GM19025 (cell line): Measurements from ENCODE around the gene FHIT.

Experiments used
- ATAC-seq: cut with Tn5 transposase; IDR thresholded peaks from one replicate; pipeline ENCODE4 v1.9.1; 2021; ENCODE audit warnings: mild to moderate bottlenecking, low read depth, moderate library complexity; ENCODE audit not compliant: unreplicated experiment

The FHIT gene

DNA sequence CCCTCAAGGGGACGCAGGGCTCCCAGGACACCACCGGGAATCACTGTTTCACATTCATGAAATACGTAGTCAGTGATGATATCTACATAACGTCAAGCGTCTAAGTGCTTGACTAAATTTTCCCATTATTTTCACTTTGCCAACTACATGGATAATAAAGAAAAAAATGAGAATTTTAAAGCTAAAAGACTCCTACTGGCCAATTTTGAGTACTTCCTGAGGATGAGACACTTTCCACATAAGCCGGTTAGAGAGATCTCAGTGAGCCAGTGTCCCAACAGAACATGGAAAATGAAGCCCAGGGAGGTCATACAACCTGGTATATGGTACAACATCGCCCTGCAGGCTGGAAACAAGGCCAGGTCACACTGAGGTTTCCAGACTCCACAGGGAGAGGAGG lies 928.1 kb downstream of the FHIT start:
- ATAC-seq, result no peak

DNA sequence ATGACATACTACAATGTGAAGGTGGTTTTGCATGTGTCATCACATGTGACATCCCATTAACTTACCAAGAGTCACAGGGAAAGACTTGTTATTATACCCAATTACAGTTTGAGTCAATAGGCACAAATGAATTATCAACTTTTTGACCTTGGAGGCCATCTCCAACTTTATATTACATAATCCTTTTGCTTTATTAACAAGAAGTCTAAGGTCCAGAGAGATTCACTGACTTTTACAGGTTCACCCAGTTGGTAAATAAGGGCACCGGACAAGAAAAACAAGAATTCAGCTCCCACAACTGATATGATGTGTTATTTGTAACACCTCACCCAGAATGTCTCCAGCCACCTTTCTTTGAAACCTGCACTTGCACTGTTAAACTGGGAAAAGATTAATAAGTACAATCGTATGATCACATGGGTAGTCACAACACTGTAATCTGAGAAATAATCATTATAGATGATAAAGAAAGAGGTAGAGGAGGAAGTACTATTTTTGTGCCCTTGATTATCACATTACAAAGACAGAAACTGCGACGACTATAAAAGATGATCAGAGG lies 928.9 kb downstream of the FHIT start:
- no peak for ATAC-seq

DNA sequence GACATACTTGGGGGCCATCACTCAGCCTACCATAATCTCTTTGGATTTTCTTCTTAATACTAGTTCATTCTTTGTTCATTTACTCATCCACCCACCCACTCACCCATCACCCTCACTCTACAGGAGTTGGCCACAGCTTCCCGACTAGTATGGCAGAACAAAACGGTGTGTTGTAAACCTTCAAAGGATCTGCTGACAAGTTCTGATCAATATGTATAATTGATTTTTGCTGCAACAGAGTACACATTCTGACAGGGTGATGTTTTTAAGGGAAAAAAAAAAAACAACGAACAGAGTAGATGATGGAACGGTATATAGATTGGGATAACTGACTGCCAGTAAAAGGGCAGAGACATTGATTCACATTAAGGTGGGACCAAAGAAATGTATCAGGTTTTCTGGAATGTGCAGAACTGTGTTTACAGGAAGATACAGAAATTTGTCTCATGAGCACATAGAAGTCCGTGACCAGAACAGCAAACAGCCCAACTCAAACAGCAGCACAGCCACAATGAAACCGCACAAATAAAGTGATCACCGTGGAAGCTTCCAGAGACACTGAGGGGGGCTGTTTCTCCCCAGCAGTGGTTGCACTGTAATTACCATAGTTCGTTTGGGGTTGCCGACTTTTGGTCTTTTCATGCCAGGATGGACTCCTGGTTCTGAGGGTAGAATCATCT lies 931.9 kb downstream of the FHIT start:
- ATAC-seq, result no peak

DNA sequence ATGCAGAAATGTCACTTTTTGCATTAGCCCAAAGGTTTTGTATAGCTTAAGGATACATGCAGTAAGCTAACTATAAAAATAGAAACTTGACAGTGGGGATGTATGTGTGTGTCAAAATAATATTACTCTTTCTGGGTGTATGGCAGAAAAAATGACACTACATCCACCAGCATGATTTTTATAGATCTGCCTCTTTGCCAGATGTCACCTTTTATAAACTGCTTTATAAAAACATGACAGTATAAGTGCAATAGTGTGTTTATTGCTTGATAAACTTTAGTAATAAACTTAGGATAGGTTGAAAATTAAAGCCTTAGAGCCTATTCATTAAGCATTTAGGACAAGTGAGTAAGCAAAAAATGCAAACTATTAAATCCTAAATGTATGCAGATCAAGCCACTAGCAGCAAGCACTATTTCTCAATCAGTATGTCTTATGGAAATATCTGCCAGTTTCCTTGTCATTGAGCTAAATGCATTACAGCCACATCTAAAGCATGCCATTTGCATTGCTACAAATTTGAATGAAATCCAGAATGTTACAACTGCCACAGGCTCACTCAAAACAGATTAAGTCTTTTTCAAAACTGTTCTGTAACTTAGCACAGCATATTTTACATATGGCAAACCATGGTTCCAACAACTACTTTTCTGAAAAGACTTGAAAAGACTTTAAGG lies 935.0 kb downstream of the FHIT start:
- ATAC-seq, result no peak

- no peak for ATAC-seq
Measured at GRCh38 chr3:60313951-60314461, 937.2 kb downstream of the FHIT start.

DNA sequence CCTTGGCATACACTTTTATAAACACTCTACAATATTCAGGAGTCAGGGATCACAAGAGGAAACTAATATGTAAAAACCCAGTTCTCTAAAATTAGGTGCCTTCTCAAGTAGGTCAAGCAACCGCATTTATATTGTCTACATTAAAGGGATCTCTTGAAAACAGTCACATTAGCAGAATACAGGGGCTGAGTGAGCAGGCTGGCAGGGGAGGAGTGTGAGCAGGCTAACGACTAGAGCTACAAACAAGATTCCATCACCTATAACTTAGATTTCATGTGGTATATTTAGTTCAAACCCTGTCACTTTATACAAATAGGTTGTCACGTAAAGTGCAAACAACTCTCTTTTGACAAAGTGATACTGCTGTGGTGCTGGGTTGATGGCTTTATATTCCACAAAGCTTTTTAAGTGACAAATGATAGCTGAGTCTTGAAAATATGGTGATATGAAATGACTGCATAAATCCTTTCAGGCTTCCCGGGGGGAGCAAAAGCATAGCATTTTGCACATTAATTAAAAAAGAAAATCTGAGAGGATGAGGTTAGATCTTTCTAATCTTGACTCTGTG lies 937.9 kb downstream of the FHIT start:
- no peak for ATAC-seq

GRCh38 chr3:60309539-60310268 lies 941.5 kb downstream of the FHIT start:
- no peak for ATAC-seq

DNA sequence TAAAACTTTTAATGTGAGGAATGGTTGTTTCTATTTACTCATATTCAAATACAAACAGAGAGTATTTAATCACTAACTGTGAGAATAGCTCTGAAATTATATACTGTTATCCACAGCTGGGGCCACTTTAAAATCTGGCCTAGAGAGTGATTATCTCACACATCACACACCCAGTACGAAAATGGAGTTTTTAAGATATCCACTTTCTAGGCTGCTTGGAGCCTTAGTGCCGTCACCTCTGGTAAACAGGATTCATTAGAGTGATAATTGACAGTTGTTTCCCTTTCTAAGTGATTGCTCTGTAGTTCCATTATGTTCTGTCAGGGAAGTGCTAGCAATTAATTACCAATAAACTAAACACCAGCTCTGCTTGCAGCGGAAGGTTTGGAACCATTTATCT lies 942.4 kb downstream of the FHIT start:
- no peak for ATAC-seq

- ATAC-seq, result no peak
Measured at GRCh38 chr3:60307562-60308199, 943.6 kb downstream of the FHIT start.

DNA sequence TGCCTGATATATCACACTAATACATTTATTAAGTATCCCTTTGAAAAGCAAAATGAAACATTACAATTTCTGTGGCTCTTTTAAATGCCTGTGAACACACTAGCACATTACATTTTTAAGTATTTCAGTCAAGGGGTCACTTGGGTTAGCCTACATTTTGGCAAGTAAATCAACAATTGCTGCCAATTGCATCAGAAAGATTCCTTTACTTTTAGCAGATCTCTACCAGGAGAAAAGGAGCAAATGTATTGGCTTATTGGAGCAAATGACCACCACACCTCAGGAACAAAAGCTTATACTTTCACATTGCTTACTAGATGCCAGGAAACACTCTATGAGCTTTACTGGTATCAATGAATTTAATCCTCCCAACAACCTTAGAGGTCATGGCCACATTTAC lies 947.1 kb downstream of the FHIT start:
- no peak for ATAC-seq

GRCh38 chr3:60303160-60303559 lies 948.1 kb downstream of the FHIT start:
- ATAC-seq, result no peak

- no peak for ATAC-seq
Measured at GRCh38 chr3:60301142-60301541, 950.1 kb downstream of the FHIT start.

- ATAC-seq, result no peak
Measured at GRCh38 chr3:60298141-60298540, 953.1 kb downstream of the FHIT start.

GRCh38 chr3:60294181-60294580 lies 957.1 kb downstream of the FHIT start:
- no peak for ATAC-seq

DNA sequence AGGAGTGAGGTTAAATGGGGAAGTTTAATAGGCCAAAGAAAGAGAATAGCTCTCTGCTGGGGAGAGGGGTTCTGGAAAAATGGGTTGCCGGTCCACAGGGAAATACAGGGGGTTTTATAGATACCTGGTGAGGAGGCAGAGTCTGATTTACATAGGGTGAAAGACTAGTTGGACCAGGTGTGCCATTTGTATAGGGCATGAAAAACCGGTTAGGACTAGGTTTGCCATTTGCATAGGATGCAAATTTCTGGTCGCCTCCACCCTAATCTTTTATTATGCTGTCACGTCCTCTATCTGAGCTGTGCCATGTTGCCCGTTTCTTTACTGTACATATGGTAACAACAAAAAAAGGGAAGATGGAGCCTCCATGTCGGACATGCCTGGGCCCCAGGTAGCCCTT lies 960.1 kb downstream of the FHIT start:
- ATAC-seq, result no peak

GRCh38 chr3:60290122-60290492 lies 961.1 kb downstream of the FHIT start:
- ATAC-seq, result no peak

GRCh38 chr3:60289341-60290121 lies 961.7 kb downstream of the FHIT start:
- no peak for ATAC-seq

DNA sequence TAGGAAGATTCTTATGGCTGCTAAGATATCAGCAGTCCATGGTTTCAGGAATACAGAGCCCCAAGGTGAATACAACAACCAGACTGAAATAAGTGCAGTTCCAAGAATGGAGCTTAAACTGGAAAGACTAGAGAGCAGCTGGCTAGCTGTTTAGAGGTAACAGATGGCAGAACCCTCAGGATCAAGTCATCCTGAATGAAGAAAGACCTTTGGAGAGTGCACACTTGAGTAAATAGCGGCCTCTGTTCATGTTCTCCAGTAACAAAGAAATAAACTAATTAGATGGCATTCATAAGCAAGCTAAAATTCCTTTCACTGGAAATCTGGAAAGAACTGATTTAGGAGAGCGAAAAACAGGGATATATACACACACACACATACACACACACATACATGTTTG lies 968.4 kb downstream of the FHIT start:
- ATAC-seq, result no peak

GRCh38 chr3:60281970-60282369 lies 969.3 kb downstream of the FHIT start:
- no peak for ATAC-seq

- no peak for ATAC-seq
Measured at GRCh38 chr3:60277361-60277800, 973.9 kb downstream of the FHIT start.
